GM12878 (cell line): Measurements from ENCODE around the gene LMCD1. TPM values are rescaled to one million over a fixed set of nuclear protein-coding genes. Genes with fewer than 3 reads are reported as not detected.

Experiments
- ATAC-seq: fragments of 200-7000 bp; cut with Tn5 transposase; 3 replicates; pipeline ENCODE4 v1.9.1; 2020; ENCODE audit warnings: mild to moderate bottlenecking, moderate library complexity
- BruUV-seq: library from RNA; stranded (reverse); fragments of 400-500 nt; replicated peaks from 2 replicates; lab custom pipeline; 2021; lab: Mats Ljungman, UMichigan
- CTCF ChIA-PET: fragments of 300-600 bp; sonication (Branson Sonifier 250); formaldehyde crosslinking; extraction: SDS; loops from one replicate; lab custom pipeline; 2021; ENCODE audit warnings: inconsistent platforms; lab: Yijun Ruan, JAX
- POLR2A ChIA-PET: fragments of 350-600 bp; formaldehyde crosslinking; extraction: SDS; loops from one replicate; lab custom pipeline; 2021; ENCODE audit warnings: inconsistent platforms; lab: Charles Lee
- RAD21 ChIA-PET: fragments of 300-600 bp; sonication (Branson Sonifier 250); formaldehyde crosslinking; loops from one replicate; lab custom pipeline; 2023; ENCODE audit warnings: antibody characterized with exemption; ENCODE audit not compliant: unreplicated experiment; lab: Charles Lee
- SMC1A ChIA-PET: fragments of 300-600 bp; sonication (Branson Sonifier 250); formaldehyde crosslinking; loops from one replicate; lab custom pipeline; 2023; ENCODE audit not compliant: unreplicated experiment, uncharacterized antibody; lab: Charles Lee
- DNase-seq: peaks from one replicate; pipeline ENCODE4 v3.0.0-alpha.2; 2011; ENCODE audit warnings: low read depth, low spot score
- FAIRE-seq: peaks from 3 replicates; lab custom pipeline; 2011; peaks lifted over from hg19 to GRCh38; lab: Jason Lieb, UNC
- H2AFZ ChIP-seq: 2 replicates; pipeline ENCODE4 v1.6.0; 2011; ENCODE audit warnings: low read depth, low read length, control low read depth; ENCODE audit not compliant: control insufficient read depth
- H3K27ac ChIP-seq: 2 replicates; pipeline ENCODE4 v1.5.1; 2011; ENCODE audit warnings: control low read depth; ENCODE audit not compliant: control insufficient read depth, insufficient read depth
- H3K27me3 ChIP-seq, 2 experiments: replicated peaks in 1 of 2; 2 replicates each; pipeline versions ENCODE4 v1.6.0 to v1.6.1; 2011; ENCODE audit warnings: low read length in 1 of 2; ENCODE audit not compliant: control insufficient read depth in 2 of 2, insufficient read depth in 2 of 2
- H3K36me3 ChIP-seq, 2 experiments: 2 replicates each; pipeline ENCODE4 v1.5.1; 2011; ENCODE audit warnings: low read length in 1 of 2; ENCODE audit not compliant: control insufficient read depth in 2 of 2, insufficient read depth in 2 of 2
- H3K4me1 ChIP-seq: 2 replicates; pipeline ENCODE4 v1.6.1; 2011; ENCODE audit warnings: mild to moderate bottlenecking, low read length, moderate library complexity, mixed read lengths; ENCODE audit not compliant: control insufficient read depth, insufficient read depth
- H3K4me2 ChIP-seq: 2 replicates; pipeline ENCODE4 v1.6.0; 2011; ENCODE audit warnings: control low read depth; ENCODE audit not compliant: control insufficient read depth, insufficient read depth
- H3K4me3 ChIP-seq: fragments of 200-600 bp; sonication (generic); 2 replicates; pipeline ENCODE4 v1.5.1; 2016
- H3K79me2 ChIP-seq: 2 replicates; pipeline ENCODE4 v1.6.0; 2011; ENCODE audit warnings: low read length; ENCODE audit not compliant: control insufficient read depth, insufficient read depth
- H3K9ac ChIP-seq: 2 replicates; pipeline ENCODE4 v1.8.0; 2011; ENCODE audit warnings: low read length, control low read depth, mixed read lengths; ENCODE audit not compliant: control insufficient read depth, insufficient read depth
- H3K9me3 ChIP-seq: replicated peaks from 3 replicates; pipeline ENCODE4 v1.5.1; 2011; ENCODE audit warnings: mild to moderate bottlenecking, low read length; ENCODE audit not compliant: control insufficient read depth, insufficient read depth
- H4K20me1 ChIP-seq: 2 replicates; pipeline ENCODE4 v1.6.0; 2011; ENCODE audit not compliant: control insufficient read depth, insufficient read depth
- E2F4 ChIP-seq: IDR thresholded peaks from 2 replicates; pipeline ENCODE4 v1.6.1; 2012; ENCODE audit warnings: low read depth, low read length, improper control_type of control experiment
- MTA2 ChIP-seq: fragments of 450-650 bp; IDR thresholded peaks from 2 replicates; pipeline ENCODE4 v1.6.1; 2016; ENCODE audit warnings: low read depth, mild to moderate bottlenecking, moderate library complexity
- RUNX3 ChIP-seq: IDR thresholded peaks from 2 replicates; pipeline ENCODE4 v1.6.1; 2012; ENCODE audit warnings: low read length, inconsistent platforms
- ZNF274 ChIP-seq: IDR thresholded peaks from one replicate; pipeline ENCODE4 v1.8.0; 2011; ENCODE audit not compliant: insufficient read length, insufficient read depth
- WGBS: methylation state at CpG from one replicate; pipeline ENCODE4 v1.1.6; 2016; ENCODE audit warnings: low lambda C conversion rate; ENCODE audit not compliant: insufficient replicate concordance, insufficient coverage; ENCODE audit errors: missing lambda C conversion rate; 5-methylcytosine and 5-hydroxymethylcytosine counted together
- in situ Hi-C: fragments of 300-500 bp; cut with MboI; formaldehyde crosslinking; loops from 9 replicates; pipeline ENCODE4 v1.14.3; 2018; ENCODE audit warnings: mixed read lengths
- intact Hi-C: fragments of 100-400 bp; cut with micrococcal nuclease; formaldehyde crosslinking; loops from one replicate; pipeline ENCODE4 v1.14.2; 2022; ENCODE audit not compliant: unreplicated experiment
- polyA plus RNA-seq, 11 experiments: library from polyadenylated mRNA; depleted of rRNA in 4 of 11; unstranded in 6 of 11; stranded (reverse) in 5 of 11; fragments of >200 nt; fragmentation: Nextera tagmentation in 4 of 11; fragmentation: Illumina TruSeq in 1 of 11; extraction: Ambion mirVana in 4 of 11; extraction: Trizol in 1 of 11; gene quantifications; 1 replicate in 1 of 11; 2 replicates in 10 of 11; pipeline versions ENCODE4 v1.2.1 to v1.2.3, GENCODE V29; 2011 to 2016; ENCODE audit warnings: inconsistent platforms in 2 of 11, missing spikeins in 2 of 11, low read depth in 1 of 11
- total RNA-seq, 4 experiments: library from RNA; depleted of rRNA in 3 of 4; stranded (reverse); fragments of >200 nt in 3 of 4; fragmentation: Illumina TruSeq in 1 of 4; extraction: Trizol in 1 of 4; gene quantifications; 2 replicates each; pipeline versions ENCODE4 v1.2.1 to v1.2.3, GENCODE V29; 2013 to 2021
- TF ChIP-seq, protein P1 (sequence below): fragments of 450-650 bp; IDR thresholded peaks from 2 replicates; pipeline ENCODE4 v1.6.1; 2017; ENCODE audit warnings: mild to moderate bottlenecking, moderate library complexity

The LMCD1 gene
- total and polyA plus RNA-seq, 10 of the 15 experiments (the other 5 are each of a cell fraction or from before 2014, with no cell fraction given): 0.27 to 6.4 (median 1.7) TPM

DNA sequence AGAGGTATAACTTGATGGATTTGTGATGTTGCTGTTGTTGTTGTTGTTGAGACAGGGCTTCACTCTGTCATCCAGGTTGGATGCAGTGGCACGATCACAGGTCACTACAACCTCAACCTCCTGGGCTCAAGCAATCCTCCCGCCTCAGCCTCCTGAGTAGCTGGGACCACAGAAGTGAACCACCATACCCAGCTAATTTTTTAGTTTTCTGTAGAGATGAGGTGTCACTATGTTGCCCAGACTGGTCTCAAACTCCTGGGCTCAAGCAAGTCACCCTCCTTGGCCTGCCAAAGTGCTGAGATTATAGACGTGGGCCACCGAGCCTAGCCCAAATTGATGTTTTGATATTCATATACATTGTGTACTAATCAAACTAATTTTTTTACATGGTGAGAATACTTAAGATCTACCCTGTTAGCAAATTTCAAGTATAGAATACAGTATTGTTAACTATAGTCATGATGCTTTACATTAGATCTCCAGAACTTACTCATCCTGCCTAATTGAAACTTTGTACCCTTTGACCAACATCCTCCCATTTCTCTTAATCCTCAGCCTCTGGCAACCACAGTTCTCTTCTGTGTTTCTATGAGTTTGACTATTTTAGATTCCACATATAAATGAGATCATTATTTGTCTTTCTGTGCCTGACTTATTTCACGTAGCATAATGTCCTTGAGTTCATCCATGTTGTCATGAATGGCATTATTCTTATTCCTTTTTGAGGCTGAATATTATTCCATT lies 23.2 kb downstream of the LMCD1 start:
- in situ Hi-C loops (no loop called here), intact Hi-C loops (no loop called here)
- DNase-seq (no peak), ATAC-seq (peak; percentile 82), FAIRE-seq (peak; percentile 35)
- BruUV-seq: no TSS peak
- H3K27ac ChIP-seq: no peak overlapping the region
- no peaks in the 10 kb centered on the region for H4K20me1 ChIP-seq
- H3K4me2 ChIP-seq: no peak overlapping the region
- no peaks in the 10 kb centered on the region for H3K27me3 ChIP-seq
- ChIA-PET SMC1A (interaction anchor here (0.8 to 2.9 kb wide), 3 partner anchors 18 to 21 kb away, joined by 3 to 12 read pairs (median 4); no protein-coding TSS in a partner anchor), CTCF (interaction anchor here (1.0 to 1.3 kb wide), 2 partner anchors 19 to 81 kb away, joined by 4 read pairs; no protein-coding TSS in a partner anchor), RAD21 (interaction anchor here (1.6 to 1.8 kb wide), 2 partner anchors 19 to 23 kb away, joined by 4 read pairs; partner anchors contain the start of gene LMCD1), POLR2A (interaction anchor here (0.6 to 1.5 kb wide), 2 partner anchors 20 to 29 kb away, joined by 6 to 8 read pairs; no protein-coding TSS in a partner anchor)
- no peak overlapping the region for H2AFZ ChIP-seq
- no peak overlapping the region for H3K4me3 ChIP-seq
- no peaks in the 10 kb centered on the region for H3K36me3 ChIP-seq
- H3K9me3 ChIP-seq: no peaks in the 10 kb centered on the region; the same call in 2 of the 3 replicates
- no peak overlapping the region for H3K9ac ChIP-seq
- WGBS: 79% methylated on average over 5 of the region's 5 CpGs
- H3K79me2 ChIP-seq: no peaks in the 10 kb centered on the region
- TF ChIP-seq ZNF274: no peak
- peak; percentile 47; the same call in 1 of the 2 replicates for TF ChIP-seq RUNX3
- TF ChIP-seq E2F4: no peak
- TF ChIP-seq MTA2: 0 out of 2 replicates have a peak, but pooled peaks have one; percentile 19
- TF ChIP-seq, protein P1, sequence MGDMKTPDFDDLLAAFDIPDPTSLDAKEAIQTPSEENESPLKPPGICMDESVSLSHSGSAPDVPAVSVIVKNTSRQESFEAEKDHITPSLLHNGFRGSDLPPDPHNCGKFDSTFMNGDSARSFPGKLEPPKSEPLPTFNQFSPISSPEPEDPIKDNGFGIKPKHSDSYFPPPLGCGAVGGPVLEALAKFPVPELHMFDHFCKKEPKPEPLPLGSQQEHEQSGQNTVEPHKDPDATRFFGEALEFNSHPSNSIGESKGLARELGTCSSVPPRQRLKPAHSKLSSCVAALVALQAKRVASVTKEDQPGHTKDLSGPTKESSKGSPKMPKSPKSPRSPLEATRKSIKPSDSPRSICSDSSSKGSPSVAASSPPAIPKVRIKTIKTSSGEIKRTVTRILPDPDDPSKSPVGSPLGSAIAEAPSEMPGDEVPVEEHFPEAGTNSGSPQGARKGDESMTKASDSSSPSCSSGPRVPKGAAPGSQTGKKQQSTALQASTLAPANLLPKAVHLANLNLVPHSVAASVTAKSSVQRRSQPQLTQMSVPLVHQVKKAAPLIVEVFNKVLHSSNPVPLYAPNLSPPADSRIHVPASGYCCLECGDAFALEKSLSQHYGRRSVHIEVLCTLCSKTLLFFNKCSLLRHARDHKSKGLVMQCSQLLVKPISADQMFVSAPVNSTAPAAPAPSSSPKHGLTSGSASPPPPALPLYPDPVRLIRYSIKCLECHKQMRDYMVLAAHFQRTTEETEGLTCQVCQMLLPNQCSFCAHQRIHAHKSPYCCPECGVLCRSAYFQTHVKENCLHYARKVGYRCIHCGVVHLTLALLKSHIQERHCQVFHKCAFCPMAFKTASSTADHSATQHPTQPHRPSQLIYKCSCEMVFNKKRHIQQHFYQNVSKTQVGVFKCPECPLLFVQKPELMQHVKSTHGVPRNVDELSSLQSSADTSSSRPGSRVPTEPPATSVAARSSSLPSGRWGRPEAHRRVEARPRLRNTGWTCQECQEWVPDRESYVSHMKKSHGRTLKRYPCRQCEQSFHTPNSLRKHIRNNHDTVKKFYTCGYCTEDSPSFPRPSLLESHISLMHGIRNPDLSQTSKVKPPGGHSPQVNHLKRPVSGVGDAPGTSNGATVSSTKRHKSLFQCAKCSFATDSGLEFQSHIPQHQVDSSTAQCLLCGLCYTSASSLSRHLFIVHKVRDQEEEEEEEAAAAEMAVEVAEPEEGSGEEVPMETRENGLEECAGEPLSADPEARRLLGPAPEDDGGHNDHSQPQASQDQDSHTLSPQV: 0 out of 2 replicates have a peak, but pooled peaks have one; percentile 17
- H3K4me1 ChIP-seq: no peaks in the 10 kb centered on the region
